DND-41 (cell line): ENCODE results near the gene FAM240A.

Experiments used
- EZH2 ChIP-seq: IDR thresholded peaks from 3 replicates; pipeline ENCODE4 v1.6.1; 2012; ENCODE audit warnings: borderline replicate concordance, low read depth, mild to moderate bottlenecking, moderate library complexity, low read length, inconsistent platforms; ENCODE audit not compliant: severe bottlenecking
- TF ChIP-seq, protein P1 (sequence below): IDR thresholded peaks from 2 replicates; pipeline ENCODE4 v1.5.1; 2012; ENCODE audit warnings: borderline replicate concordance, low read length, moderate library complexity, mild to moderate bottlenecking; ENCODE audit not compliant: poor library complexity, severe bottlenecking; ENCODE audit errors: extremely low read depth

DNA sequence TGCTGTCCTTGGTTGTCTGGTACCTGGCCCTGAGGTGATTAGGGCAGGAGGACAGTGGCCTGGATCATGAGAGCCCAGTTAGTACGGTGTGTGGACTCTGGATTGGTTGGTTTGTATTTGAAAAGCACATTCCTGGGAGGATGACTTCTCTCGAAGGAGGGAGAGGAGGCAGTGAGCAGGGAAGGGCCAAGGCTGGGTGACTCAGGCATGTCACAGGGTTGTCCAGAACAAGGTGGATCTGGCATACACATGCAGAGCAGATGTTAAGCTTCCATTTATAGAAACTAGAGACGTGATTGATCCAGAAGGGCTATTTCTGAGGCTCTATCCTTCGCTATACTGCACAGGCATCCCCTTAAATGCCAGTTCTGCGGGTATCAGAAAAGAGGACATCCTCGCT, 34.4 kb downstream of the FAM240A start:
- TF ChIP-seq, protein P1, sequence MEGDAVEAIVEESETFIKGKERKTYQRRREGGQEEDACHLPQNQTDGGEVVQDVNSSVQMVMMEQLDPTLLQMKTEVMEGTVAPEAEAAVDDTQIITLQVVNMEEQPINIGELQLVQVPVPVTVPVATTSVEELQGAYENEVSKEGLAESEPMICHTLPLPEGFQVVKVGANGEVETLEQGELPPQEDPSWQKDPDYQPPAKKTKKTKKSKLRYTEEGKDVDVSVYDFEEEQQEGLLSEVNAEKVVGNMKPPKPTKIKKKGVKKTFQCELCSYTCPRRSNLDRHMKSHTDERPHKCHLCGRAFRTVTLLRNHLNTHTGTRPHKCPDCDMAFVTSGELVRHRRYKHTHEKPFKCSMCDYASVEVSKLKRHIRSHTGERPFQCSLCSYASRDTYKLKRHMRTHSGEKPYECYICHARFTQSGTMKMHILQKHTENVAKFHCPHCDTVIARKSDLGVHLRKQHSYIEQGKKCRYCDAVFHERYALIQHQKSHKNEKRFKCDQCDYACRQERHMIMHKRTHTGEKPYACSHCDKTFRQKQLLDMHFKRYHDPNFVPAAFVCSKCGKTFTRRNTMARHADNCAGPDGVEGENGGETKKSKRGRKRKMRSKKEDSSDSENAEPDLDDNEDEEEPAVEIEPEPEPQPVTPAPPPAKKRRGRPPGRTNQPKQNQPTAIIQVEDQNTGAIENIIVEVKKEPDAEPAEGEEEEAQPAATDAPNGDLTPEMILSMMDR: no peak
- no peak for TF ChIP-seq EZH2
